Nephron (organoid): Measurements from ENCODE around the gene SIL1.

Experiments
- H3K27ac Mint-ChIP-seq, 3 experiments: 2 replicates each; pipeline ENCODE4 v1.8.0; 2020; ENCODE audit warnings: mixed read lengths in 3 of 3, mild to moderate bottlenecking in 2 of 3, moderate library complexity in 1 of 3
- H3K27me3 Mint-ChIP-seq: 2 replicates; pipeline ENCODE4 v1.8.0; 2021; ENCODE audit warnings: low read depth, mild to moderate bottlenecking, moderate library complexity, mixed read lengths
- H3K36me3 Mint-ChIP-seq: 2 replicates; pipeline ENCODE4 v1.8.0; 2020; ENCODE audit warnings: low read depth, mixed read lengths
- H3K4me1 Mint-ChIP-seq: 2 replicates; pipeline ENCODE4 v1.8.0; 2020; ENCODE audit warnings: mixed read lengths
- H3K4me3 Mint-ChIP-seq, 3 experiments: 2 replicates each; pipeline ENCODE4 v1.8.0; 2020; ENCODE audit warnings: mild to moderate bottlenecking in 3 of 3, mixed read lengths in 3 of 3, moderate library complexity in 2 of 3
- H3K9me3 Mint-ChIP-seq: 2 replicates; pipeline ENCODE4 v1.8.0; 2020; ENCODE audit warnings: mixed read lengths
- TF ChIP-seq, protein P1 (sequence below), 3 experiments: fragments of 200-600 bp; sonication (generic); IDR thresholded peaks; one replicate each; pipeline ENCODE4 v1.5.0; 2021; ENCODE audit warnings: antibody characterized with exemption in 3 of 3; ENCODE audit not compliant: unreplicated experiment in 3 of 3

The SIL1 gene

DNA sequence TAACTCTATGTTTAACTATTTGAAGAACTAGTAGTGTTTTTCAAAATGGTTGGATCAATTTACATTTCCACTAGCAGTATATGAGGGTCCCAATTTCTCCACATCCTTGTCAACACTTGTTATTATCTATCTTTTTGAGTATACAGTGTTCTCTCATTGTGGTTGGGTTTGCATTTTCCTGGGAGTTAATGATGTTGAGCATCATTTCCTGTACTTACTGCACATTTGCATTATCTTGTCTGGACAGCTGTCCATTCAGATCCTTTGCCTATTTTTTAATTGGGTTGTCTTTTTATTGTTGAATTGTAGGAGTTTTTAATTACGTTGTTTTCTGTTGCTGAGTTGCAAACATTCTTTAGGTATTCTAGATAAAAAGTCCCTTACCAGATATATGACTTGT lies 219.6 kb downstream of the SIL1 start:
- Mint-ChIP-seq H3K36me3 (peaks cover 3% of the 10 kb centered on the region), H3K27ac (no peak overlapping the region), H3K4me3 (no peak overlapping the region), H3K9me3 (no peaks in the 10 kb centered on the region), H3K4me1 (peaks cover 46% of the 10 kb centered on the region), H3K27me3 (no peaks in the 10 kb centered on the region)
- TF ChIP-seq, protein P1, sequence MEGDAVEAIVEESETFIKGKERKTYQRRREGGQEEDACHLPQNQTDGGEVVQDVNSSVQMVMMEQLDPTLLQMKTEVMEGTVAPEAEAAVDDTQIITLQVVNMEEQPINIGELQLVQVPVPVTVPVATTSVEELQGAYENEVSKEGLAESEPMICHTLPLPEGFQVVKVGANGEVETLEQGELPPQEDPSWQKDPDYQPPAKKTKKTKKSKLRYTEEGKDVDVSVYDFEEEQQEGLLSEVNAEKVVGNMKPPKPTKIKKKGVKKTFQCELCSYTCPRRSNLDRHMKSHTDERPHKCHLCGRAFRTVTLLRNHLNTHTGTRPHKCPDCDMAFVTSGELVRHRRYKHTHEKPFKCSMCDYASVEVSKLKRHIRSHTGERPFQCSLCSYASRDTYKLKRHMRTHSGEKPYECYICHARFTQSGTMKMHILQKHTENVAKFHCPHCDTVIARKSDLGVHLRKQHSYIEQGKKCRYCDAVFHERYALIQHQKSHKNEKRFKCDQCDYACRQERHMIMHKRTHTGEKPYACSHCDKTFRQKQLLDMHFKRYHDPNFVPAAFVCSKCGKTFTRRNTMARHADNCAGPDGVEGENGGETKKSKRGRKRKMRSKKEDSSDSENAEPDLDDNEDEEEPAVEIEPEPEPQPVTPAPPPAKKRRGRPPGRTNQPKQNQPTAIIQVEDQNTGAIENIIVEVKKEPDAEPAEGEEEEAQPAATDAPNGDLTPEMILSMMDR (IDR thresholded peaks at IDR 0.05; ENCODE audit: unreplicated experiment in 3 of 3), result no peak

DNA sequence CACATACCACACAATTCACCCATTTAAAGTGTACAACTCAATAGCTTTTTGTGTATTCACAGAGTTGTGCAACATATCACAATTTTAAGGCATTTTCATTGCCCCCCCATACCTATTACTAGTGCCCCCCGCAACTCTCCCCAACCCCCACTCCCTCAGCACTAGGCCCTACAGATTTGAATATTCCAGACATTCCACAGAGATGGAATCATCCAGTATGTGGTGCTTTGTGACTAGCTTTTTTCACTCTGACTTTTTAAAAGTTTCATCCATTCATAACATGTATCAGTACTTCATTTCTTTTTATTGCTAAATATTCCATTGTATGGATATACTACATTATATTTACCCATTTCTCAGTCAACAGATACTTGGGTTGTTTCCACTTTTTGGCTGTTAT lies 220.1 kb downstream of the SIL1 start:
- TF ChIP-seq, protein P1 (IDR thresholded peaks at IDR 0.05; ENCODE audit: unreplicated experiment in 3 of 3), result no peak
- H3K4me1 Mint-ChIP-seq, result peaks cover 46% of the 10 kb centered on the region
- H3K27me3 Mint-ChIP-seq, result no peaks in the 10 kb centered on the region
- H3K4me3 Mint-ChIP-seq, result no peak overlapping the region
- peak overlapping the region in 2 of 3 experiments; percentile 7 to 77 for H3K27ac Mint-ChIP-seq
- no peaks in the 10 kb centered on the region for H3K9me3 Mint-ChIP-seq
- H3K36me3 Mint-ChIP-seq, result peaks cover 3% of the 10 kb centered on the region

DNA sequence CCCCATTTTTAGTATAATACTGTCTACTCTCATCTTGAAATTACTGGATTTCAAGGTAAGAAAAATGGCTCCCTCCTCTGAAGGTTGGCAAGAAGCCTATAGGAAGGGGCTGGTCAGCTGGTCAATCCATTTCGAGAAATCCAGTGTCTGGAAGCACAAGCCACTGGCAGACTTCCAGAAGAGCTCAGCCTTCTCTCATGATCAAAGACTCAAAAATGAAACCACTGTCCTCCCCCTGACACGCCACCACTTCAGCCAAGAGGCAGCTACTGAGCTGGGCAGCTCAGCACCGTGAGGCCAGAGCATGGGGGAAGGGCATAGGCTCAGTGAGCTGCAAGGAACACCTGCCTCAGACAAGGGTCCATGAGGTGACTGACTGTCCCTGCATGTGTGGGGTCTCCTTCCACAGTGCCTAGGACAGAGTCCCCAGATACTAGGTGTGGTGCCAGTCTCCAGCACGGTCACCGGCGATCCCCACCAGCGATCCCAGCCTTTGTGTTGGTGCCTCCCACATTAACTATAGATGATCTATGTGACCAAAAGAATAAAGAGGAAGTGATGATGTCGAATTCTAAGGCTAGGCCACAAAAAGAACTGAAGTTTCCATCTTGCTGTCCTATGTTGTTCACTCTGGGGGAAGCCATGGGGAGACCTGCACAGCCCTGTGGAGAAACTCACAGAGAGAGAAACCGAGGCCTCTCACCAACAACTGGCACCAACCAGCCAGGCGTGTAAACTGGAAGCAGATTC lies 222.9 kb downstream of the SIL1 start:
- H3K9me3 Mint-ChIP-seq, result no peaks in the 10 kb centered on the region
- peak overlapping the region in 2 of 3 experiments; percentile 24 to 30 for H3K4me3 Mint-ChIP-seq
- H3K27me3 Mint-ChIP-seq, result no peaks in the 10 kb centered on the region
- H3K27ac Mint-ChIP-seq, result peak overlapping the region; percentile 88 to 98 (median 95)
- H3K36me3 Mint-ChIP-seq, result peaks cover 3% of the 10 kb centered on the region
- TF ChIP-seq, protein P1 (IDR thresholded peaks at IDR 0.05; ENCODE audit: unreplicated experiment in 3 of 3), result no peak
- peaks cover 61% of the 10 kb centered on the region for H3K4me1 Mint-ChIP-seq

DNA sequence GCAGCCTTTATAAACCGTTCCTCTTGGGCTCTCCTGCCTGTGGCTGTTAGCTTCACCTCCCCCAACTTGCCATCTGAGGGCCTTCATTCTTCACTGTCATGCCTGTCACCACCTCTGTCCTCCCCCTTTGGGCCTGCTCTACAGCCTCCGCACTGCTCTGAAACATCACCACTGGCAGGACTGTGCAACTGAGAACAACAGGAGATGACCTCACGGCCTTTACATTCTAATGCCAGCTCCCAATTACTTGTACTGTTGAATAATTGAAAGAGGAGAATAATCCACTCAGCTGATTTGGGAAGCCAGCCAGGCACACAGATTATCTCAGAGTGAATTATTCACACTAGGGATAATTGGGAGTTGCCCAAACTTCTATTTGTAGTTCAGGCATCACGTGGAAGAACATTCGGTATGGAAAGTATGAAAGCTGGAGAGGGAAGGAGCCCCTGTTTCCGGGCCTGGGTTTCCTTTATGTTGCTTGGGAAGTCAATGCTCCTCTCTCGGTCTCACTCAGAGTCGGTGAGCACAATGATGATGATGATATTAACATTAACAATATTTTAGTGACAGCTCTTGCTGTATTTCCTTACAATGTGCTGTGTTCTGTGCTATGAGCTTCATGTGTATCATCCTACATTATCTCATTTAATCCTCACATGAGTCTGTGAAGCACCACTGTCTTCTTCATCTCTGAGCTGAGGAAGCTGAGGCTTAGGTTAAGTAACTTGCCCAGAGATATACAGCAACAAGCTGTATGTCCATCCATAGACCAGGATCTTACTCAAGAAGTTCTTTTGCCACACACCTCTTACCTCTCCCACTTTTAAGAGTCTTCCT lies 223.7 kb downstream of the SIL1 start:
- no peaks in the 10 kb centered on the region for H3K27me3 Mint-ChIP-seq
- H3K4me1 Mint-ChIP-seq, result peaks cover 66% of the 10 kb centered on the region
- peaks cover 3% of the 10 kb centered on the region for H3K36me3 Mint-ChIP-seq
- TF ChIP-seq, protein P1 (IDR thresholded peaks at IDR 0.05; ENCODE audit: unreplicated experiment in 3 of 3), result no peak
- peak overlapping the region; percentile 88 to 98 (median 95) for H3K27ac Mint-ChIP-seq
- H3K4me3 Mint-ChIP-seq, result peak overlapping the region; percentile 23 to 38 (median 24)
- H3K9me3 Mint-ChIP-seq, result no peaks in the 10 kb centered on the region

DNA sequence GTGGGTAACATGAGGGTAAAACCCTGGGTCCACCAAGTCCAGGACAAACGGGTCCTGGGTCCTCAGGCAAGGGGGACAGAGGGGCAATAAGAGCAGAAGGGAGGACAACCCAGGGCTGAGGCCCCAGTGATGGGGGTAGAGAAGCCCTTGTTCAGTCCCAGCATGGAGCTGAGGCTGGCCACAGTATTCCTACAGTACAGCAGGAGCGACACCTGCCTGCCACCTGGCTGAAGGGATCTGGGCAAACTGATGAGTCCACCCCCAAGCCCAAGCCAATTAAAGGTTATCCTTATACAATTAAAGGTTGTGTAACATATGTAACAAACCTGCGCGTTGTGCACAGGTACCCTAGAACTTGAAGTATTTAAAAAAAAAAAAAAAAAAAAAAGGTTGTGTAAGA lies 225.3 kb downstream of the SIL1 start:
- H3K27ac Mint-ChIP-seq, result peak overlapping the region; percentile 28 to 77 (median 45)

More for the DNA sequence above, 225.3 kb downstream of the SIL1 start:
- no peak overlapping the region for H3K4me3 Mint-ChIP-seq
- peaks cover 79% of the 10 kb centered on the region for H3K4me1 Mint-ChIP-seq
- peaks cover 3% of the 10 kb centered on the region for H3K36me3 Mint-ChIP-seq
- H3K9me3 Mint-ChIP-seq, result no peaks in the 10 kb centered on the region
- no peaks in the 10 kb centered on the region for H3K27me3 Mint-ChIP-seq
- TF ChIP-seq, protein P1 (IDR thresholded peaks at IDR 0.05; ENCODE audit: unreplicated experiment in 3 of 3), result peak in 1 of 3 experiments; percentile 8
